NCI-H526 (cell line): ENCODE data around the gene FBXW9.
A peak's percentile ranks its signal among the peaks of the same experiment; 100 is the strongest.
"Not testable (repeated sequence)": the region's sequence is repeated elsewhere in the genome, so short reads cannot be mapped to it uniquely, and the experiment has no call there.

Experiments
- DNase-seq, 2 experiments: peaks; one replicate each; lab custom pipeline; 2025; lab: John Stamatoyannopoulos, UW

The FBXW9 gene

DNA sequence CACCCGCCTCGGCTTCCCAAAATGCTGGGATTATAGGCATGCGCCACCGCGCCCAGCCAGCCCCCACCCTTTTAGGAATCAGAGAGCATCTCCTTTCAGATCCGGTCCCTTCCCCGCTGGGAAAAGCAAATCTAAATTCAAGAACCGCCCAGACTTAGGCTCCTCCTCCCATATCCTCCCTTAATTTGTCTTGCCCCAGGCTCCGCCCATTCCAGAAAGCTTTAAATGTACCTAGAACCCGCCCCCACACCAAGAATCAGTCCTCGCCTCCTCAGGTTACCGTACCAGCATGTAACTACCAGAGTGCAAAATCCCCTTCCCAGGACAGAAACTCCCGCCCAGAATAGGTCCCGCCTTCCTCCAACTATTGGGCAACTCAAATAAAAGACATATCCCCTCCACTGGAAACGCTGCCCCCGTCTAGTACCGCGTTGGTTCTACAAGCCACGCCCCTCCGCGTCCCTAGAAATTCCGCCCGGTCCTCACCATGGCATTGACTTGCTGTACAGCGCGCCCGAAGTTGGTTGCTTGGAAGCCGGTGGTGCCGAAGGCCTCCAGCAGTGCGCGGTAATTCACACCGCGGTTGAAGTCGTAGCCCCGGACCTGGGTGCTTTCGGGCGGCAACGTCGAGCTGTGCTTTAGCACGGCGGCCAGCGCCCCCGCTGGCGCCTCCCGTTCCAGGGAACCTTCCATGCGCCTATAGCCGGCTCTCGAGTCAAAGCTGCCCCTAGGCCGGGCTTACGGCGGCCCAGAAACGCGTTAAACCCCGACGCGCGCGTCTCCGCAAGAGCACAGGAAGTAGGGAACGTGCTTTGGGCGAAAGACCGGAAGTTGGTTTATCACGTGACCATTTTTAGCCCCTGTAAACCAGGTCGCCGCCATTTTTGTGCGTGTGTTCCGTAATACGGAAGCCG is 15.1 kb downstream of the FBXW9 start, which contains the start of gene DHPS:
TSS of gene DHPS (minus strand) at position 807 of the 914 bp plus-strand sequence. CDS start at position 693, 114 bp downstream.
- DNase-seq: peak; percentile 94

DNA sequence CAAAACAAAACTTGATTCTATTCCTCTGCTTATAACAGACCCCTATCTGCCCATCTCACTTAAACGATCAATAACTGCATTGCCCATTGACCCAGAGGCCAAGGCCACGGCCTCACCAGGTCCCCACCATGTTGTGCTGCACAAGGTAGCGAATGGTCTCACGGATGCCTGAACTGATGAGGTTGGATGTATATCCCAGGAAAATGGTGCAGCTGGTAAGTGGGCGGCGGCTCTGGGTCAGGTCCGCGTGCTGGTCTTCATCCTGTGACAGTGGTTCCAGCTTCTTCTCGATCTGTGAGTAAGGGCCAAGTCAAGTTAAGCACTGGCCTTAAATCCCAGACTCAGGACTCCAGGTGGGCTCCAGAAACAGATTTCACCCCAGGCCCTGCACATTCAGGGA is 16.4 kb downstream of the FBXW9 start:
- no peak for DNase-seq

- DNase-seq: not testable (repeated sequence)
Observed at GRCh38 chr19:12678039-12678438, 18.4 kb downstream of the FBXW9 start.

DNA sequence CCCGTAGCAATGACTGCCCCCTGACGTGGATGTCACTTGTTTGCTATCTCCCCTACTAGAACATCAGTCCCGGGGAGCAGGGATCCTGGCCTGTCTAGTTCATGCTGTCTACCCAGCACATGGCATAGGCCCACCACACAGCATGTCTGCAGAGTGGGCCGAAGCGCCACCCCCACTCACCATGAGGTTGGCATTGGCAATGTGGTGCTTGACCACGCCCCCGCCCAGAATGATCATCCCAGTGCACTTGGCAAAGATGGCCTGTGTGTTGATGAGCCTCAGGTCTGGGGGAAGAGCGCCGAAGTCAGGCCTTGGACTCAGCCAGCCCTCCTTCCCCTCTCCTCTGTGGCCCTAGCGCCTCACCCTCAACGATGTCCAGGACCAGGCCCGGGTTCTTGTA is 19.5 kb downstream of the FBXW9 start:
- DNase-seq: no peak

DNA sequence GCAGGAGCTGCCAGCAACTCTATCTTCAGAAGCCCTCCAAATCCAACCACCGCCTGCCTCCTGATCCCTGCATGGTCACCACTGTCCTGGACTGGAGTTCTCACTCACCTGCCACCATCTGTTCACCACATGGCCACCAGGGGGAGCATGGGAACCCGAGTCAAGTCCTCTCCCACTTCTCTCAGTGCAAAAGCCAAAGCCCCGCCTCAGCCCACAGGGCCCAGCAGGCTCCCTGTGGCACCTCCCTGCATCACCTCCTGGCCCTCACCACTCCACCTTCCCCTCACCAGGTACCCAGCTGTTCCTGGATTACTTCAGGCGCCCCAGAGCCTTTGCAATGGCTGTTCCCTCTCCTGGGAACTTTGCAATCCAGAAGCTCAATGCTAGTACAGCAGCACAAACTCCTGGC is 20.0 kb downstream of the FBXW9 start:
- peak; percentile 28 to 76 for DNase-seq

DNA sequence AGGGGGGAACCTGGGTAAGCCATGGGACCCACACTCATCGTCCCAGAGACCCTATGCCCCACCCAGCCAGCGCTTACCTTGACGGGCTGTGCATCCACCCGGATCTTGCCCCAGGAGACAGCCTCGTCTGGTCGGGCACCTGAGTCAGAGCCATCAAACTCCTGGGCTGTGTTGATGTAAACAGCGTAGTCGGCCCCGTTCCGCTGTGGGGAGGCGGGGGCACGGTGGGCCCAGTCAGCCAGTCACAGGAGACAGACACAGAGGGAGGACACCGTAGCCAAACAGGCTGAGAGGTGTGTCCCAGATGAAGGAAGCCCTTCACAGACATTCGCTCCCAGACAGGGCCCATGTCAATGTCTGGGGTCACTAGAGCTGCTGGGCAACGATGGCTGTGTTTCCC is 20.5 kb downstream of the FBXW9 start:
- no peak for DNase-seq

DNA sequence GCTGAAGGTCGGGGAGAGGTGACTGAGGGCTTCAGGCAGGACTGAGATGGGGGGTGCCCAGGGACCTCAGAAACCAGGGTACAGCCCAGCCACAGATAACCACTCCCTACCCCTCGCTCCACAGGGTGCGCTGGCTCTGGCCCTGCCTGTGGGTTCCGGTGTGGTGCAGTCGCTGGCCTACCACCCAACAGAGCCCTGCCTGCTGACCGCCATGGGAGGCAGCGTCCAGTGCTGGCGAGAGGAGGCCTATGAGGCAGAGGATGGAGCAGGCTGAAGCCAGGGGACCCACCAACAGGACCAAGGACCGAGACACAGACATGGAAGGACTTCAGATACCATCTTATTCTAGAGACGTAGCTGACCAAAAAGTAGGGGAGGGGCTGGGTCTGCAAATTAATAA is 21.0 kb downstream of the FBXW9 start:
- DNase-seq: no peak

DNA sequence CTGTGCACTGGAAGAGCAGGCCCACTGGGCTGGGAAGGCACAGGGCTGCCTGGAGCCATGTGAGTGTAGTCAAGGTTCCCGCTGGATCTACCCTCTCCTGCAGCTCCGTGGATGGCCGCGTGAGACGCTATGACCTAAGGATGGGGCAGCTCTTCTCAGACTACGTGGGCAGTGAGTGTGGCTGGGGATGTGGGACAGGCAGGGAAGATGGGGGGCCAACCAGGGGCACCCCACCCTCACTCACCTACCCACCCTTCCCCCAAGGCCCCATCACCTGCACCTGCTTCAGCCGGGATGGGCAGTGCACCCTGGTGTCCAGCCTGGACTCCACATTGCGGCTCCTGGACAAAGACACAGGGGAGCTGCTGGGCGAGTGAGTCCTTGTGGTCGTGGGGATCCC is 23.7 kb downstream of the FBXW9 start:
- peak in 1 of 2 experiments; percentile 7 for DNase-seq

DNA sequence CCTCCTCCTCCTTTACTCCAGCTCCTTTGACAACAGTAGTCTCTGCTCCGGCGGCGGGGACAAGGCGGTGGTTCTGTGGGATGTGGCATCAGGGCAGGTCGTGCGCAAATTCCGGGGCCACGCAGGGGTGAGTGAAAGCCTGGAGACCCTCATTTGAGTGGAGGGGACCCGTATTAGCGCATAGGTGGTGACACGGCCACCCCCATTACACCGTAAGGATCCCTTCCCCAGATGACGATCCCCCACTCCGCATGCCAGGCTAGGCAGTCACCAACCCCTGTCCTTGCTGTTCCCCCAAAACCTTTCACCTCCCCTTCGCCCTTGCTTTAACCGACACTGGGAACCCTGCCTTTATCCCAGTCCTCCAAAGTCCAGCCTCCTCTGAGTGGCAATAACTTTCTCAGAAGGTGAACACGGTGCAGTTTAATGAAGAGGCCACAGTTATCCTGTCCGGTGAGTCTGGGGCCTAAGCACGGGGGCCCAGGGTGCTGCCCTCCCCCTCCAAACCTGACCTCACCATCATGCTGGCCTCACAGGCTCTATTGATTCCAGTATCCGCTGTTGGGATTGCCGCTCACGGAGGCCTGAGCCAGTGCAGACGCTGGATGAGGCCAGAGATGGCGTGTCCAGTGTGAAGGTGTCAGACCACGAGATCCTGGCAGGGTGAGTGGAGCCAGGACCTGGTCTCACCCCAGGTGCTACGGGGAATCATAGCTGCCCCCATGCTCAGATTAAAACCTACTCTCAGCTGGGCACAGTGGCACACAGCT is 26.1 kb downstream of the FBXW9 start:
- DNase-seq: no peak

- peak; percentile 19 to 74 for DNase-seq
Observed at GRCh38 chr19:12669270-12670158, 26.9 kb downstream of the FBXW9 start.

DNA sequence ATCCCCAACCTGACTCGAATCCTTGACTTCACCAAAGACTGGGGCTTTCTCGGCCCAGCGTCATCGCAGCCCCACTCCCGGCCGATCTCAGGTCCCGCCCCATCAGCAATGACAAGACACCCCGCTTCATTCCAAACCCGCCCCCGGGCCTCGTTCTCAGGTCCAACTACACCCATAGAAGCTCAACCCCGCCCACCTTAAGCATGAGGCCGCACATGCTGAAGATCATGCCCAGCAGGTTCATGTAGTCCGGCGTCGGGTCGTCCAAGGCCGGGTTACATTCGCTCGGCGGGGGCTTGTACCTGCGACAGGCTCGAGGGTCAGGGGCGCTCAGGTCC is 27.5 kb downstream of the FBXW9 start:
- no peak for DNase-seq

GRCh38 chr19:12668346-12668745 is 28.1 kb downstream of the FBXW9 start:
- DNase-seq: no peak

- no peak for DNase-seq
Observed at GRCh38 chr19:12667731-12668302, 28.6 kb downstream of the FBXW9 start.

DNA sequence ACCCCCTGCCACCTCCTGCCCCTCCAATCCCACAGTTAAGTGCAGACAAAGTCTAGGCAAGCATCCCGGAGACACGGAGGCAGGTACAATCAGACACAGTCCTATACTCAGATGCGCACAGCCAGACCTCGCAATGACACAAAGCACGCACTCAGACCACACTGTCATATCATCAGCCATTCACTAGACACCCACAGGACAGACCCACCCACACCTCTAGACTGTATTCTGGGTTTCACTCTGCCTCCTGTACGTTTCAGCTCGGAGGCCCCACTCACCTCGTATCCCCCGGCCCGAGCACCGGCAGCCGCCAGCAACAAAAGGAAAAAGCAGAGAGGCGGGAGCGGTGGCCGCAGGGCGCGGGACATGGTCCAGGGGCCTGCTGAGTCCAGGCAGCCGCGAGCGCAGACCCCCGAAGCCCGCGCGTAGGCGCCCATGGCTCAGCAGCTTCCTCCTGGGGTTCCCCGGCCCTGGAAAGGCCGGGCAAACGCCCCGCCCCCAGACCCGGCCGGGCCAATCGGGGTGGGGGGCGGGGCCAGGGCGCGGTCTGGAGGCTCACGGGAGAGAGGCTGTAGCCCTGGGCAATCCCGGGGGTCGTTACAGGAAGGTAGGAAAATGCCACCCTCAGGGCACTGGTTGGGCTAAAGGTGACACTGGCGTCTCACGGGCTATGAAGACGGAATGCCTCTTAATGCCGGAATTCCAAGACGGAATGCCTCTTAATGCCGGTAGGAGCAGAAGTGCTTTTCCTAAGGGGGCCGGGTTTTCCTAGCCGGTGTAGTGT is 30.0 kb downstream of the FBXW9 start, which contains the start of the genes MAN2B1 and WDR83:
TSS of gene MAN2B1 (minus strand) at position 478 of the 784 bp plus-strand sequence. CDS start at position 437, 41 bp downstream.
TSS of gene WDR83 (plus strand) at position 543 of the 784 bp plus-strand sequence. CDS start 2,984 bp downstream, outside the sequence.
- DNase-seq: peak; percentile 21 to 75

- no peak for DNase-seq
Observed at GRCh38 chr19:12665671-12666264, 30.7 kb downstream of the FBXW9 start.

DNA sequence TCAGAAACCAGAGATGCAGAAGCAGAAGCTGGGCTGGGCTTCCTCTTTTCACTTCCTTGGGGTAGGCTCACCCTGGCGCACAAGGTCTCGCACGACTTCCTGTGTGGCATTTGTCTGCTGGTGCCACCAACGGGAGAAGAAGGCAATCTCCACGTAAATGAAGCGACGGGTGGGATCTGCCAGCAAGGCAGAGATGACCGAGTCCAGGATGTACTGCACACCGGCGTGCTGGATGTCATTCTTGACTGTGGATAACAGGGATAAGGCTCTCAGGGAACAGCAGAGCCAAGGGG is 31.2 kb downstream of the FBXW9 start:
- no peak for DNase-seq

- DNase-seq: peak in 1 of 2 experiments; percentile 10
Observed at GRCh38 chr19:12664406-12665280, 31.8 kb downstream of the FBXW9 start.

GRCh38 chr19:12660980-12661379 is 35.5 kb downstream of the FBXW9 start:
- DNase-seq: no peak

DNA sequence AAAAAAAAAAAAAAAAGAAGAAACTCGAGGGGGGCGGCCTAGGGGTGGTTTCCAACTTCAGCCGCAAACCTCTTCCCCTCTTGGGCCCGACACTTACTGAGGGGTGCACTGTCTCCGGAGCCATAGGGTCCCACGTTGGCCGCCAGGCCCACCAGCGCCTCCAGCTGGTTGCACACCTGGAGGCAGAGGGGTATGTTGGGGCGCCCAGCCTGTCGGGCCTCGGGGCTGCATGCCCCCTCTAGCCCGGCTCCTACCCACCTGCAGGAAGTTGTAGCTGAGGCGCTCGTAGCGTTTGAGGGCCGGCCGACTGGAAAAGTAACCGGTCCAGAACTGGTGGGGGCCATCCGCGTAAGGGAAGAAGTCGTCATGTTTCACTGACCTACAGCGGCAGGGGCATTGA is 38.5 kb downstream of the FBXW9 start:
- no peak for DNase-seq
